Progenitor cell of endocrine pancreas (in vitro differentiated cells): ENCODE results near the gene NRARP. TPM values are rescaled to one million over a fixed set of nuclear protein-coding genes. Genes with fewer than 3 reads are reported as not detected.
"Not testable (repeated sequence)": the region's sequence is repeated elsewhere in the genome, so short reads cannot be mapped to it uniquely, and the experiment has no call there.

ENCODE experiments used
- DNase-seq: peaks from one replicate; pipeline ENCODE4 v3.0.0; 2021; ENCODE audit warnings: low spot score; ENCODE audit not compliant: unreplicated experiment
- H3K27ac Mint-ChIP-seq: 2 replicates; pipeline ENCODE4 v1.8.0; 2021; ENCODE audit warnings: mild to moderate bottlenecking, moderate library complexity, mixed read lengths
- H3K27me3 Mint-ChIP-seq: 2 replicates; pipeline ENCODE4 v1.8.0; 2021; ENCODE audit warnings: mixed read lengths
- H3K36me3 Mint-ChIP-seq: 2 replicates; pipeline ENCODE4 v1.8.0; 2022; ENCODE audit warnings: mixed read lengths; ENCODE audit not compliant: insufficient read depth
- H3K4me1 Mint-ChIP-seq: 2 replicates; pipeline ENCODE4 v1.8.0; 2021; ENCODE audit warnings: low read depth, mixed read lengths
- H3K4me3 Mint-ChIP-seq: 2 replicates; pipeline ENCODE4 v1.8.0; 2021; ENCODE audit warnings: low read depth, mild to moderate bottlenecking, moderate library complexity, mixed read lengths
- H3K9me3 Mint-ChIP-seq: 2 replicates; pipeline ENCODE4 v1.8.0; 2021; ENCODE audit warnings: low read depth, mixed read lengths
- CTCF ChIP-seq: fragments of 200-600 bp; sonication (generic); IDR thresholded peaks from one replicate; pipeline ENCODE4 v1.5.0; 2021; ENCODE audit warnings: antibody characterized with exemption, mild to moderate bottlenecking; ENCODE audit not compliant: unreplicated experiment
- total RNA-seq: library from RNA; stranded (reverse); gene quantifications from 2 replicates; pipeline ENCODE4 v1.2.1, GENCODE V29; 2021

NRARP gene
- total RNA-seq, 1 donor from 2014 or later = 27.1 TPM

GRCh38 chr9:137342482-137342881, 40.4 kb upstream of the NRARP start:
- Mint-ChIP-seq H3K36me3 (peaks cover 48% of the 10 kb centered on the region), H3K27me3 (no peaks in the 10 kb centered on the region), H3K27ac (no peak overlapping the region), H3K4me1 (no peaks in the 10 kb centered on the region), H3K4me3 (no peak overlapping the region), H3K9me3 (peaks cover 7% of the 10 kb centered on the region)
- DNase-seq = no peak
- TF ChIP-seq CTCF = no peak

- H3K36me3 Mint-ChIP-seq = peaks cover 42% of the 10 kb centered on the region
- no peak for TF ChIP-seq CTCF
- H3K4me1 Mint-ChIP-seq = no peaks in the 10 kb centered on the region
- no peak overlapping the region for H3K4me3 Mint-ChIP-seq
- H3K9me3 Mint-ChIP-seq = peaks cover 7% of the 10 kb centered on the region
- no peak for DNase-seq
- no peaks in the 10 kb centered on the region for H3K27me3 Mint-ChIP-seq
- no peak overlapping the region for H3K27ac Mint-ChIP-seq
These were observed 39.2 kb upstream of the NRARP start for GRCh38 chr9:137341227-137341626.

GRCh38 chr9:137339908-137340462, 37.9 kb upstream of the NRARP start:
- H3K27me3 Mint-ChIP-seq, H3K4me1 Mint-ChIP-seq, H3K27ac Mint-ChIP-seq, H3K4me3 Mint-ChIP-seq, DNase-seq: not testable (repeated sequence)
- Mint-ChIP-seq H3K9me3 (peaks cover 11% of the 10 kb centered on the region), H3K36me3 (peaks cover 42% of the 10 kb centered on the region)

GRCh38 chr9:137339045-137339907, 37.2 kb upstream of the NRARP start:
- no peak for DNase-seq
- Mint-ChIP-seq H3K4me3 (no peak overlapping the region), H3K36me3 (peaks cover 39% of the 10 kb centered on the region), H3K4me1 (no peaks in the 10 kb centered on the region), H3K9me3 (peaks cover 11% of the 10 kb centered on the region), H3K27ac (no peak overlapping the region), H3K27me3 (no peaks in the 10 kb centered on the region)
- TF ChIP-seq CTCF = no peak

GRCh38 chr9:137336735-137337134, 34.7 kb upstream of the NRARP start:
- TF ChIP-seq CTCF = no peak
- H3K27me3 Mint-ChIP-seq = no peaks in the 10 kb centered on the region
- H3K4me1 Mint-ChIP-seq = no peaks in the 10 kb centered on the region
- DNase-seq = no peak
- H3K27ac Mint-ChIP-seq = no peak overlapping the region
- H3K36me3 Mint-ChIP-seq = peaks cover 33% of the 10 kb centered on the region
- H3K4me3 Mint-ChIP-seq = no peak overlapping the region
- H3K9me3 Mint-ChIP-seq = peaks cover 14% of the 10 kb centered on the region
